Mucosa of rectum (tissue), 2 donors: Measurements from ENCODE around the gene PLCG2.
"Not testable (repeated sequence)": the region's sequence is repeated elsewhere in the genome, so short reads cannot be mapped to it uniquely, and the experiment has no call there.

Experiments used
- H3K27ac ChIP-seq, 2 donors: one replicate each; pipeline ENCODE4 v1.7.0; 2013; ENCODE audit warnings: inconsistent platforms in 2 of 2, low read depth in 2 of 2, low read length in 2 of 2
- H3K27me3 ChIP-seq, 2 donors: one replicate each; pipeline ENCODE4 v1.7.0; 2013; ENCODE audit warnings: low read length in 2 of 2; ENCODE audit not compliant: control insufficient read depth in 2 of 2, insufficient read depth in 2 of 2
- H3K36me3 ChIP-seq, 2 donors: one replicate each; pipeline ENCODE4 v1.7.0; 2013; ENCODE audit warnings: low read length in 2 of 2; ENCODE audit not compliant: control insufficient read depth in 2 of 2, insufficient read depth in 2 of 2
- H3K4me1 ChIP-seq, 2 donors: one replicate each; pipeline ENCODE4 v1.7.0; 2013; ENCODE audit warnings: low read length in 2 of 2, mild to moderate bottlenecking in 1 of 2; ENCODE audit not compliant: control insufficient read depth in 2 of 2, insufficient read depth in 2 of 2
- H3K4me3 ChIP-seq, 2 donors: one replicate each; pipeline ENCODE4 v1.7.0; 2013; ENCODE audit warnings: low read length in 2 of 2
- H3K9ac ChIP-seq, 2 donors: one replicate each; pipeline ENCODE4 v1.7.0; 2013; ENCODE audit warnings: low read length in 2 of 2, low read depth in 1 of 2, mild to moderate bottlenecking in 1 of 2
- H3K9me3 ChIP-seq, 2 donors: one replicate each; pipeline ENCODE4 v1.7.0; 2013; ENCODE audit warnings: low read length in 2 of 2; ENCODE audit not compliant: control insufficient read depth in 2 of 2
- donor health status: healthy.
- donor health status: Normal muscosa, but diverticular disease.

PLCG2 gene

GRCh38 chr16:81873206-81873605 lies 94.1 kb downstream of the PLCG2 start:
- Histone ChIP-seq H3K9ac (no peak overlapping the region), H3K4me1 (peaks cover 0 to 2% of the 10 kb centered on the region in 2 donors), H3K9me3 (no peaks in the 10 kb centered on the region), H3K36me3 (no peaks in the 10 kb centered on the region), H3K27me3 (no peaks in the 10 kb centered on the region), H3K4me3 (no peak overlapping the region), H3K27ac (no peak overlapping the region)

GRCh38 chr16:81873843-81874752 lies 95.0 kb downstream of the PLCG2 start:
- Histone ChIP-seq H3K4me3 (no peak overlapping the region), H3K36me3 (no peaks in the 10 kb centered on the region), H3K27me3 (no peaks in the 10 kb centered on the region), H3K27ac (no peak overlapping the region), H3K4me1 (peaks cover 0 to 2% of the 10 kb centered on the region in 2 donors), H3K9ac (no peak overlapping the region), H3K9me3 (no peaks in the 10 kb centered on the region)

GRCh38 chr16:81875461-81875860 lies 96.4 kb downstream of the PLCG2 start:
- Histone ChIP-seq H3K9ac (no peak overlapping the region), H3K36me3 (no peaks in the 10 kb centered on the region), H3K9me3 (no peaks in the 10 kb centered on the region), H3K4me1 (peaks cover 0 to 2% of the 10 kb centered on the region in 2 donors), H3K27me3 (no peaks in the 10 kb centered on the region), H3K27ac (no peak overlapping the region), H3K4me3 (no peak overlapping the region)

GRCh38 chr16:81876273-81876900 lies 97.3 kb downstream of the PLCG2 start:
- Histone ChIP-seq H3K27ac (no peak overlapping the region), H3K27me3 (no peaks in the 10 kb centered on the region), H3K9ac (no peak overlapping the region), H3K36me3 (no peaks in the 10 kb centered on the region), H3K4me1 (peaks cover 0 to 2% of the 10 kb centered on the region in 2 donors), H3K9me3 (no peaks in the 10 kb centered on the region), H3K4me3 (no peak overlapping the region)

- not testable (repeated sequence) for H3K36me3 ChIP-seq, H3K4me3 ChIP-seq, H3K9ac ChIP-seq, H3K9me3 ChIP-seq, H3K27ac ChIP-seq, H3K27me3 ChIP-seq, H3K4me1 ChIP-seq
These were observed 98.4 kb downstream of the PLCG2 start for GRCh38 chr16:81877490-81877889.

GRCh38 chr16:81878529-81878928 lies 99.4 kb downstream of the PLCG2 start:
- Histone ChIP-seq H3K9me3 (no peaks in the 10 kb centered on the region), H3K9ac (no peak overlapping the region), H3K4me3 (no peak overlapping the region), H3K27me3 (no peaks in the 10 kb centered on the region), H3K27ac (no peak overlapping the region), H3K4me1 (peaks cover 0 to 2% of the 10 kb centered on the region in 2 donors), H3K36me3 (no peaks in the 10 kb centered on the region)

GRCh38 chr16:81879625-81880024 lies 100.5 kb downstream of the PLCG2 start:
- Histone ChIP-seq H3K4me3 (no peak overlapping the region), H3K9me3 (no peaks in the 10 kb centered on the region), H3K4me1 (no peaks in the 10 kb centered on the region), H3K27me3 (no peaks in the 10 kb centered on the region), H3K36me3 (no peaks in the 10 kb centered on the region), H3K27ac (no peak overlapping the region), H3K9ac (no peak overlapping the region)

- no peaks in the 10 kb centered on the region for H3K4me1 ChIP-seq
- H3K36me3 ChIP-seq, result no peaks in the 10 kb centered on the region
- H3K4me3 ChIP-seq, result no peak overlapping the region
- no peaks in the 10 kb centered on the region for H3K9me3 ChIP-seq
- H3K9ac ChIP-seq, result no peak overlapping the region
- H3K27ac ChIP-seq, result no peak overlapping the region
- no peaks in the 10 kb centered on the region for H3K27me3 ChIP-seq
These were observed 101.7 kb downstream of the PLCG2 start for GRCh38 chr16:81880816-81881215.

GRCh38 chr16:81881228-81881627 lies 102.1 kb downstream of the PLCG2 start:
- H3K27me3 ChIP-seq, result no peaks in the 10 kb centered on the region
- no peaks in the 10 kb centered on the region for H3K4me1 ChIP-seq
- no peaks in the 10 kb centered on the region for H3K36me3 ChIP-seq
- no peak overlapping the region for H3K4me3 ChIP-seq
- H3K9ac ChIP-seq, result no peak overlapping the region
- no peak overlapping the region for H3K27ac ChIP-seq
- no peaks in the 10 kb centered on the region for H3K9me3 ChIP-seq

- H3K4me1 ChIP-seq, result no peaks in the 10 kb centered on the region
- H3K9me3 ChIP-seq, result no peaks in the 10 kb centered on the region
- no peaks in the 10 kb centered on the region for H3K36me3 ChIP-seq
- no peaks in the 10 kb centered on the region for H3K27me3 ChIP-seq
- no peak overlapping the region for H3K9ac ChIP-seq
- no peak overlapping the region for H3K4me3 ChIP-seq
- H3K27ac ChIP-seq, result no peak overlapping the region
These were observed 103.5 kb downstream of the PLCG2 start for GRCh38 chr16:81882559-81882958.
